Suprapubic skin (tissue), 4 donors: Measurements from ENCODE around the gene VIP. TPM values are rescaled to one million over a fixed set of nuclear protein-coding genes. Genes with fewer than 3 reads are reported as not detected.
"Not testable (repeated sequence)": the region's sequence is repeated elsewhere in the genome, so short reads cannot be mapped to it uniquely, and the experiment has no call there.

Experiments used
- DNase-seq, 2 donors: peaks; one replicate each; pipeline ENCODE4 v3.0.0-alpha.2; 2019; ENCODE audit warnings: low spot score in 2 of 2
- H3K27ac ChIP-seq: fragments of 200-600 bp; sonication (generic); one replicate; pipeline ENCODE4 v1.5.1; 2019
- H3K27me3 ChIP-seq: fragments of 200-600 bp; sonication (generic); one replicate; pipeline ENCODE4 v1.5.1; 2019
- H3K36me3 ChIP-seq: fragments of 200-600 bp; sonication (generic); one replicate; pipeline ENCODE4 v1.5.1; 2019
- H3K4me1 ChIP-seq: fragments of 200-600 bp; sonication (generic); one replicate; pipeline ENCODE4 v1.5.1; 2019
- H3K4me3 ChIP-seq: fragments of 200-600 bp; sonication (generic); one replicate; pipeline ENCODE4 v1.5.1; 2019; ENCODE audit warnings: mild to moderate bottlenecking
- H3K9me3 ChIP-seq: fragments of 200-600 bp; sonication (generic); one replicate; pipeline ENCODE4 v1.5.1; 2019
- CTCF ChIP-seq, 2 donors: fragments of 200-600 bp in 1 of 2; fragments of 450-650 bp in 1 of 2; sonication (generic) in 1 of 2; IDR thresholded peaks; one replicate each; pipeline ENCODE4 v1.5.1; 2016 to 2019; ENCODE audit warnings: antibody characterized with exemption in 2 of 2, mild to moderate bottlenecking in 1 of 2, moderate library complexity in 1 of 2
- EP300 ChIP-seq: sonication (generic); formaldehyde crosslinking; IDR thresholded peaks from one replicate; pipeline ENCODE4 v1.6.1; 2017; ENCODE audit warnings: antibody characterized with exemption
- POLR2A ChIP-seq, 2 donors: fragments of 450-650 bp; IDR thresholded peaks; one replicate each; pipeline ENCODE4 v1.6.1; 2017; ENCODE audit warnings: antibody characterized with exemption in 2 of 2, mild to moderate bottlenecking in 2 of 2, moderate library complexity in 2 of 2
- POLR2AphosphoS5 ChIP-seq, 3 donors: sonication (generic); formaldehyde crosslinking; IDR thresholded peaks; one replicate each; pipeline ENCODE4 v1.6.1; 2017; ENCODE audit warnings: antibody characterized with exemption in 3 of 3
- WGBS: methylation state at CpG from one replicate; pipeline ENCODE4 v1.1.5; 2018; 5-methylcytosine and 5-hydroxymethylcytosine counted together
- total RNA-seq, 4 donors: library from RNA; depleted of rRNA; stranded (reverse); fragments of >200 nt; gene quantifications; one replicate each; pipeline ENCODE4 v1.1.0, GENCODE V29; 2016

Gene VIP
- total RNA-seq = under 1 TPM in 1 of 4 donors, not detected in 3; 0.48 TPM

- no peak for TF ChIP-seq CTCF (IDR thresholded peaks at IDR 0.05)
- TF ChIP-seq EP300 = no peak
- no peak for TF ChIP-seq POLR2A (IDR thresholded peaks at IDR 0.05)
- no peak for TF ChIP-seq POLR2AphosphoS5 (IDR thresholded peaks at IDR 0.05)
- H3K27me3 ChIP-seq = no peaks in the 10 kb centered on the region
- no peak within 1 kb of the TSS for H3K27ac ChIP-seq
- H3K9me3 ChIP-seq = no peaks in the 10 kb centered on the region
- WGBS = 9% methylated on average over 5 of the region's 5 CpGs
- H3K36me3 ChIP-seq = no peaks in the 10 kb centered on the region
- no peak for DNase-seq
- H3K4me1 ChIP-seq = no peaks in the 10 kb centered on the region
- no peak within 1 kb of the TSS for H3K4me3 ChIP-seq
These were observed at the start of gene VIP for GRCh38 chr6:152750694-152751093. VIP (plus strand) TSS chr6:152750797; CDS start chr6:152752178, 1,381 bp downstream.

GRCh38 chr6:152701081-152701862 lies 49.3 kb upstream of the VIP start:
- TF ChIP-seq EP300 (no peak), POLR2A (IDR thresholded peaks at IDR 0.05) (no peak), CTCF (IDR thresholded peaks at IDR 0.05) (no peak), POLR2AphosphoS5 (IDR thresholded peaks at IDR 0.05) (no peak)
- H3K9me3 ChIP-seq = no peaks in the 10 kb centered on the region
- no peaks in the 10 kb centered on the region for H3K4me1 ChIP-seq
- no peak overlapping the region for H3K27ac ChIP-seq
- H3K36me3 ChIP-seq = no peaks in the 10 kb centered on the region
- WGBS = 34% methylated on average over 7 of the region's 7 CpGs
- no peak for DNase-seq
- H3K4me3 ChIP-seq = no peak overlapping the region
- peaks cover 3% of the 10 kb centered on the region for H3K27me3 ChIP-seq

GRCh38 chr6:152701863-152702401 lies 48.7 kb upstream of the VIP start:
- Histone ChIP-seq H3K4me1 (no peaks in the 10 kb centered on the region), H3K4me3 (no peak overlapping the region), H3K9me3 (no peaks in the 10 kb centered on the region), H3K36me3 (no peaks in the 10 kb centered on the region), H3K27ac (no peak overlapping the region), H3K27me3 (peaks cover 3% of the 10 kb centered on the region)
- WGBS = 68% methylated on average over 4 of the region's 4 CpGs
- TF ChIP-seq CTCF (IDR thresholded peaks at IDR 0.05) (no peak), POLR2A (IDR thresholded peaks at IDR 0.05) (no peak), POLR2AphosphoS5 (IDR thresholded peaks at IDR 0.05) (no peak), EP300 (no peak)
- no peak for DNase-seq

- H3K4me3 ChIP-seq, H3K36me3 ChIP-seq, H3K9me3 ChIP-seq, H3K4me1 ChIP-seq, DNase-seq, H3K27me3 ChIP-seq, H3K27ac ChIP-seq: not testable (repeated sequence)
These were observed 46.8 kb upstream of the VIP start for GRCh38 chr6:152703750-152704149.

GRCh38 chr6:152705327-152705726 lies 45.3 kb upstream of the VIP start:
- DNase-seq = no peak
- peaks cover 3% of the 10 kb centered on the region for H3K27me3 ChIP-seq
- no peaks in the 10 kb centered on the region for H3K4me1 ChIP-seq
- no peak for TF ChIP-seq POLR2A (IDR thresholded peaks at IDR 0.05)
- peaks cover 7% of the 10 kb centered on the region for H3K9me3 ChIP-seq
- no peak overlapping the region for H3K4me3 ChIP-seq
- no peaks in the 10 kb centered on the region for H3K36me3 ChIP-seq
- WGBS = 63% methylated on average over 2 of the region's 2 CpGs
- H3K27ac ChIP-seq = no peak overlapping the region

- H3K4me1 ChIP-seq = no peaks in the 10 kb centered on the region
- no peak overlapping the region for H3K27ac ChIP-seq
- H3K36me3 ChIP-seq = no peaks in the 10 kb centered on the region
- H3K27me3 ChIP-seq = no peaks in the 10 kb centered on the region
- no peak for DNase-seq
- no peak for TF ChIP-seq POLR2AphosphoS5 (IDR thresholded peaks at IDR 0.05)
- TF ChIP-seq POLR2A (IDR thresholded peaks at IDR 0.05) = no peak
- no peak for TF ChIP-seq EP300
- TF ChIP-seq CTCF (IDR thresholded peaks at IDR 0.05) = no peak
- 78% methylated on average over 3 of the region's 3 CpGs for WGBS
- H3K4me3 ChIP-seq = no peak overlapping the region
- H3K9me3 ChIP-seq = peaks cover 4% of the 10 kb centered on the region
These were observed 34.3 kb upstream of the VIP start for GRCh38 chr6:152716322-152716721.
